HPDE6-E6E7 (cell line): ENCODE results near the gene IRX5.

Experiments
- DNase-seq: peaks from one replicate; pipeline ENCODE4 v3.0.0; 2011; ENCODE audit warnings: missing footprints; ENCODE audit errors: extremely low spot score

IRX5 gene

DNA sequence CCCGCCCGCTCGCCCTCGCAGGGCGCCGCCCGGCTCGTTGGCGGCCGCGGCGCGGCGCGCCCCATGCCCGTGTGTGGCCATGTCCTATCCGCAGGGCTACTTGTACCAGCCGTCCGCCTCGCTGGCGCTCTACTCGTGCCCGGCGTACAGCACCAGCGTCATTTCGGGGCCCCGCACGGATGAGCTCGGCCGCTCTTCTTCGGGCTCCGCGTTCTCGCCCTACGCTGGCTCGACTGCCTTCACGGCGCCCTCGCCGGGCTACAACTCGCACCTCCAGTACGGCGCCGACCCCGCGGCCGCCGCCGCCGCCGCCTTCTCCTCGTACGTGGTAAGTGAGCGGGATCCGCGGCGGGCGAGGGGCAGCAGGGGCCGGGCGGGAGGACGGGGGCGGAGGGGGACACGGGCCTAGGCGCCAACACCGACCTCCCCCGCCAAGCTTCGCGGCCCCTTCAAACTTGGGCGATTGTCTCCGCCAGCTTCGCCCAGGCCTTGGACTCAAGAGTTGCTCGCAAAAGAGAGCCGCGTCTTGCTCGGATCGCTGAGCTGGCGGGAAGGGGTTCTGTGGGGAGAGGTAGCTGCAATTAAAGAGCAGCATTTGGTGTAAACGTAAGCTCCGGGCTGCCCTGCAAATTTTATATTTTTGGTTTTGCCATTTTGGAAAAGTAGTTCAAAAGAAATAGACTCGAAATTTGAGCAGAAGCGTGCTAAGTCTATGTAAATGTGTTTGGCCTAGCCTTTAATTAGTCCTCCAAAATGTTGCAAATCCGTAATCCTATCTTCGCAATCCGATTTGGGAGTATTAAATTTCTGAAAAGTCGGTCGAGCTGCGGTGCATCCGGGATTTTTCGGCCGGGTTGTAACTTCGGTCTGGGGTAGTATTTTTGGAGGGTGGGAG lies 702 bp downstream of the IRX5 start:
- no peak for DNase-seq

DNA sequence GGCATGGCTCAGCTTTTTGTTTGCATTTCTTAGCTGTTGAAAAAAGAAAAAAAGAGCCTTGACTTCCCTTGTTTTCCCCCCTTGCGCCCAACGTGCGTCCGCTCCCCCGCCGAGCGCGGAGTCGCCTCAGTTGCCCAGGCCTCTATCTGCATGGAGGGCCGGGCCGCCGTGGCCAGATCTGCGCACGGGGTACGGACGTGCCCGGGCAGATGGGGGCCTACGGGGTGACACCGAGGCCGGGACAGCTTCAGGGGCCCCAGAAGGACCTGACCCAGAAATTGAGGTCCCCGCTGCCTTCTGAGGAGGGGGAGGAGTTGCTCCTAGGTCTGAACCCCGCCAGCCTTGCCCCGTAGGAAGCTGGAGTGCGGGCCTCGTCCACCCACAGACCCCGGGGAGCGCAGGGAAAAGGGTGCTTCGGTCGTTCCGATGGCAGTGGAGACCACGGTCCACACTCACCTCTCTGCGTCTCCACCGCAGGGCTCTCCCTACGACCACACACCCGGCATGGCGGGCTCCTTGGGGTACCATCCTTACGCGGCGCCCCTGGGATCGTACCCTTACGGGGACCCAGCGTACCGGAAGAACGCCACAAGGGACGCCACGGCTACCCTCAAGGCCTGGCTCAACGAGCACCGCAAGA lies 1.5 kb downstream of the IRX5 start:
- no peak for DNase-seq

DNA sequence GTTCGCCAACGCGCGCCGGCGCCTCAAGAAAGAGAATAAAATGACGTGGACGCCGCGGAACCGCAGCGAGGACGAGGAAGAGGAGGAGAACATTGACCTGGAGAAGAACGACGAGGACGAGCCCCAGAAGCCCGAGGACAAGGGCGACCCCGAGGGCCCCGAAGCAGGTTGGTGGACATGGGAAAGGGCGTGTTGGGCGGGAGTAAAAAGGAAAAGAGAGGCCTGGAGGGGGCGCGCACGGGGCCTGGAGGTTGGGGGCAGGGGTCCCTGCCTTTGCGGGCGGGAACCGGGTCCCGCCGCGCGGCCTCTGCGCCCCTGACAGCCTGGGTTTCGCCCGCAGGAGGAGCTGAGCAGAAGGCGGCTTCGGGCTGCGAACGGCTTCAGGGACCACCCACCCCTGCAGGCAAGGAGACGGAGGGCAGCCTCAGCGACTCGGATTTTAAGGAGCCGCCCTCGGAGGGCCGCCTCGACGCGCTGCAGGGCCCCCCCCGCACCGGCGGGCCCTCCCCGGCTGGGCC lies 2.1 kb downstream of the IRX5 start:
- no peak for DNase-seq

GRCh38 chr16:54933281-54934011 lies 2.8 kb downstream of the IRX5 start:
- no peak for DNase-seq

DNA sequence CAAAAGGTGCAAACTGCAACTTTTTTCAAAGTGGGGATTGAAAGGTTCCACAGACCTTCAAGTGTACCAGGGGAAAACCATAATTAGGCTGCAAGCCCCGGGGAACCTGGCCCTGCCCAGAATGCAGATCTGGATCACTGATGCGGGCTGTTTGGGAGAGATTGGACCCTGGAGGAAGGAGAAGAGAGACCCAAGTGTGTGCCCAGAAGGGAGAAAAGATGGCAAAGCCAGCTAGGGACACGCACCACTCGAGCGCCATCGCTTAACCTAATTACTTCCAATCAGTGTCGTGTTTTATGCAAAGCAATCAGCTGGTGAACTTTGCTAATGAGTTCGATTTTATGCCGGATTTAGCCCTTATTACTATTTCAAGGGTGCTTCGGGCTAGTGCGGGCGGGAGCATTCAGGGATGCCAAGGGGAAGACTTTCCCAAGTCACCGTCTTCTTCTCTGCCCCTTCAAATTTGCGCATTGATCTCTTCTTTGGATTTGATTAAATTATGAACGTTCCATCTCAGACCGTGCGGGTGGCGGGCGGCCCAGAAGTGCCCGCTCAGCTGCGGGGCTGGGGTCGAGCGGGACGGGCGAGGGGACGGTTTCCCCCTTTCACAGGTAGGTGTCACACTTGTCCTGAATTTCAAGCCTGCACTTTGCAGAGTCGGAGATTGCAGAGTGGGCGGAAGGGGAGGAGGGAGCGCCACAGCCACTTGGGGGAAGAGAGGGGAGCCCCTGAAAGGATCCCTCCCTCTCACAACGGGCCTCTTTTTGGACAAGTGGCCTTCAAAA lies 4.0 kb downstream of the IRX5 start:
- DNase-seq, result no peak

GRCh38 chr16:54935266-54935968 lies 4.8 kb downstream of the IRX5 start:
- no peak for DNase-seq

- DNase-seq, result no peak
Observed at GRCh38 chr16:54936201-54936978, 5.7 kb downstream of the IRX5 start.

- no peak for DNase-seq
Observed at GRCh38 chr16:54936979-54937670, 6.5 kb downstream of the IRX5 start.

GRCh38 chr16:54937671-54938211 lies 7.1 kb downstream of the IRX5 start:
- DNase-seq, result no peak

- DNase-seq, result no peak
Observed at GRCh38 chr16:54938212-54939028, 7.8 kb downstream of the IRX5 start.

GRCh38 chr16:54939029-54939346 lies 8.3 kb downstream of the IRX5 start:
- no peak for DNase-seq

DNA sequence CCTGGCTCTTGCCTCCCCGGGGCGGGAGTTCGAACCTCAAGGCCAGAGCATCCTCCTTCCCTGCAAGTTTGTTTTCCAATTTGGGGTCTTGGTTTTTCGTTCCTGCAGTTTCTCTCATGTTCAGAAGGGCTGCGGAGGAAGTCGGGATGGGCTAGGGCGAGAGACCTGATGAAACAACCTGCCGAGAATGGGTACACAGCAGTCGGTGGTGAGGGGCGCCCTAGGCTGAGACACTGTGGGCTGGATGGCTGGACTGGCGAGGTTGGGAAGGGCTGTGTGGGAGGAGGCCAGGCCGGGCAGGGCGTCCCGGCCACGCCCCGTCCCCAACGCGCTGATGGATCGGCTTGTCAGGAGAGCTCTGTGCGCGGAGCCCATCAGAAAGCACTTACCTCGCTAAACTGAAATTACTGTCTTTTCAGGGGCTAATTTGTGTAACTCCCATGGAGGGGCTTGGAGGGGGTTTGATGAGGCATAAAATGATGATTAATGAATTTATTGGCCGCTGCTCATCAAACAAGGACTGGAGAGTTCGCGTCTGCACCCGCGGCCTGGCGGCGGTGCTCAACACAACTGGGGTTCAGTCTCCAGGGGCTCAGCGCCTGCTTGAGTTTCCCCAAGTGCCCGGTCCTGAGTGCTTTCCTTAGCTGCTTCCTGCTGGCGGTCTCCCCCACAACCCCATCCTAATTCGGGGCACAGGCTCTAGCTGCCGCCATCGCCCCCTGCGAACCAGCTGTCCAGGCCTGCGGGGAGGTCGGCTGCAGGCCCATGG lies 9.0 kb downstream of the IRX5 start:
- no peak for DNase-seq

- DNase-seq, result no peak
Observed at GRCh38 chr16:54940279-54940604, 9.6 kb downstream of the IRX5 start.

DNA sequence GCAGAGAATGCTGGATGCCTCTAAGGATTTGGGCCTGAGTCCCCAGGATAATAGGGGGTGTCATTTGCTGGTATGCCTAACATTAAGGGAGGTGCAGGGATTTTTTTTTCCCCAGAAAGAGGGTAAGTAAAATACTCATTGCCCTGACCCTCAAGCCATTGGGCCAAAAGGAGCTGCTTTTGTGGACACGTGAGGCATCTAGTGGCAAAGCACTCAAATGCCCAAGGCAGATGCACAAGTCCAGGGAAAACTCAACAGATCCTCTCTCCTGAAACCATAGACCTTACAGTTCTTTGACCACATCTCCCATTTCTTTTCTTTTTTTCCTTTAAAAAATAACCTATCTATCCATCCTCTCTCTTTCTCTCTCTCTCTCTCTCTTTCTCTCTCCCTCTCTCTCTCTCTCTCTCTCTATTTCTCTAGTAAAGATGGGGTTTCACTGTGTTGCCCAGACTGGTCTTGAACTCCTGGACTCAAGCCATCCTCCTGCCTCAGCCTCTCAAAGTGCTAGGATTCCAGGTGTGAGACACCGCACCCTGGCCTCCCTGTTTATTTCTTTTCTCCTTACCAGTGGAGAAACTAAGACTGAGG lies 11.8 kb downstream of the IRX5 start:
- no peak for DNase-seq

GRCh38 chr16:54944002-54944401 lies 13.3 kb downstream of the IRX5 start:
- no peak for DNase-seq

DNA sequence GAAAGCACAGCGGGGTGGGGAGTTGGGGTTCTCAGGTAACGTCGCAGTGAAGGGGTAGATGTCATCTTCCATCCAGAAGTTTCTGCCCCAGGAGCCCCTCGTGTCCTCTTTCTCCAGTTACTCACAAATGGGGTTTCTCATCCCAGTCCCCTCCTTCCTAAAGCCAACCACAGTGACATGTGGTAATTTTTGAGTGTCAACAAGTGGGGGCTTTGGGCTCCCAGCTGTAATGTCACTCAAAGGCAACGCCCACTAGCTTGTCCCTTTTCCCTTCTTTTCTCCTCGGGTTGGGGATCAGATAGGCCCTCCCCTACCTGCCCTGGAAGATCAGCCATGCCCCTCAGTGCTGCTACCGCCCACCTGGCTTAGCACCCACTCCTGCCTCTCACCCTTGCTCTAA lies 14.4 kb downstream of the IRX5 start:
- DNase-seq, result no peak

GRCh38 chr16:54946909-54947308 lies 16.2 kb downstream of the IRX5 start:
- no peak for DNase-seq

- no peak for DNase-seq
Observed at GRCh38 chr16:54947616-54948015, 17.0 kb downstream of the IRX5 start.
